ENCODE data around the gene AZIN2. TPM values are rescaled to one million over a fixed set of nuclear protein-coding genes. Genes with fewer than 3 reads are reported as not detected.
"Not testable (repeated sequence)": the region's sequence is repeated elsewhere in the genome, so short reads cannot be mapped to it uniquely, and the experiment has no call there.

The AZIN2 gene
- total RNA-seq (ENCODE audit: insufficient read depth, low replicate concordance), result 4.6 TPM

DNA sequence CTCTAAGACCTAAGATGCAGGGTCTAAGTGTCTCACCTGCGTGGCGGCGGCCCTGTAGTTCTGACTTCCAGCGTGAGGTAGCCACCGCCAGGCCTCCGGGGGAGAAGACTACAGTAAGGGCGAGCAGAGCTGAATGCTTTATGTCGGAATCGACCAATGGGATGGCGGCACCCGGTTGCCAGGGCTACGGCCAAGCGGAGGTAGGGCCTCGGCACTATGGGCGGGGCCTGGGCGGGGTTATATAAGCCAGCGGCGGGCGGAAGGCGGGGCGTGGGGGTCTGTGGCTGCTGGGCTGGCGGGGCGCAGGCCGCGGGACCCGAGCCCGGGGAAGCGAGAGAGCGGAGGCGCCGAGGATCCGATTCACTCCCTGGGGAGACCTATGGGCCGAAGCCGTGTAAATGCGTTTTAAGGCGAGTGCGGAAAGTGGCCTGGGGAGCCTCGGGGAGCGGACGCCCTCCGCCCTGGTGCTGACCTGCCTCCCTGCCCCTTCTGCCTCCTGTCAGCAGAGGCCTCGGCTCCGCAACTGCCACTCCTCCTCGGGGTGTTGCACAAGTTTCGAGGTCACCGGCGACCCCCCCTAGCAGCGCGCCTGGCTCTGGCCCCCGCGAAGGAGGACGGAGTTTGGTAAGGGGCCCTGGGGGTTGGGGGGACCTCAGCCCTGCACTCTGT, at the start of gene AZIN2:
Gene AZIN2 (plus strand): TSS at position 269 of the 669 bp plus-strand sequence. CDS start 1,097 bp downstream, outside the sequence.
- DNase-seq (ENCODE audit: low spot score), result peak; percentile 97

DNA sequence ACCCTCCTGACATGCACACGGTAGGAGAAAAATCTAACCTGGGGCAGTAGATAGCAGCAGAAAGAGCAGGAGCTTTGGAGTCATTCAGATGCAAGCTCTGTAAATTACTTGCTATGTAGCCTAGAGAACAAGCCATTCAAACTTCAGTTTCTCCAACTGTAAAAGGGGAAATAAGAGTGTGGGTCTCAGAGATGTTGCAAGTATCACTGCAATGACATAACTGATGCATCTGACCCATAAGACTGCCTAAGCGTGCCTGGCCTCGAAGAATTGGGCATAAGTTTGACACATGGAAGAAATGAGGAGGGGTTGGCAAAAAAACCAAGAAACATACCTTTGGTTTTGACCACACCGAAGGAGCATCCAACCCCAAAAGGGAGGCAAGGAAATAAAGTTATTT, 49.4 kb upstream of the AZIN2 start:
- no peak for DNase-seq (ENCODE audit: low spot score)

- DNase-seq (ENCODE audit: low spot score), result no peak
These were observed 48.7 kb upstream of the AZIN2 start for GRCh38 chr1:33032126-33032869.

DNA sequence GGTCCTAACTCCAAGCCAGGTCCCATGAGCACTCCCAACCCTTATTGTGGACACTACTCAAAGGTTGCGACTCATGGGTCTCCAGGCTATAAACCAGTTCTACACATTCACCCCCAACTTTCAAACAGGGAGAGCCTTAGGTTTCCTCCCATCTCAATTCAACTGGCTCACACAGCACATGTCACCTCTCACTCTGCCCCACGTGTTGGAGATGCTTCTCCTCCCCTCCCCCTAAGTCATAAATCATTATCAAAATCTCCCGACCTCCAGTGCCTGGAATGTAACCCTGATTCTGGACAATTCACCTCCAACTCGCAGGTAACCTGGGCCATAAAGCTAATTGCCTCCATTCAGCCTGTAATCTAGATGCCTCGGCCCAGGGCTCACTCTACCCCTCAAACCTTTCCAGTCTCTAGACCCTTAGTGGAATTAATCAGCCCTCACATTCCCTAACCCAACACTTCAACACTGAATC, 44.9 kb upstream of the AZIN2 start:
- no peak for DNase-seq (ENCODE audit: low spot score)

- peak; percentile 99 for DNase-seq (ENCODE audit: low spot score)
These were observed 44.1 kb upstream of the AZIN2 start, which contains the start of gene AK2 for GRCh38 chr1:33036526-33037503. Gene AK2 (minus strand): TSS chr1:33036883. CDS start chr1:33036828, 55 bp downstream.

- DNase-seq (ENCODE audit: low spot score), result no peak
These were observed 41.1 kb upstream of the AZIN2 start for GRCh38 chr1:33039840-33040239.

DNA sequence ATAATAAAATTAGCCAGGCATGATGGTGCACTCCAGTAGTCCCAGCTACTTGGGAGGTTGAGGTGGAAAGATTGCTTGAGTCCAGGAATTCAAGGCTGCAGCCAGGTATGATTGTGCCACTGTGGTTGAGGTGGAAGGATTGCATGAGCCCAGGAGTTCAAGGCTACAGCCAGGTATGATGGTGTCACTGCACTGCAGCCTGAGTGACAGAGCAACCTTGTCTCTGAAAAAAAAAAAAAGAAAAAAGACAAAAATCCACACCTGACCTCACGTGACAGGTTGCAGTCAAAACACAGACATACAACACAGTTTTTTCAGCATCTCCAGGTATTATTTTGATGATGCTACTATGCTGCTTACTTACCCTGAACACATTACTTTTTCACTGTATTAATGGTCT, 39.9 kb upstream of the AZIN2 start:
- DNase-seq (ENCODE audit: low spot score), result no peak

GRCh38 chr1:33042831-33043230, 38.1 kb upstream of the AZIN2 start:
- no peak for DNase-seq (ENCODE audit: low spot score)

DNA sequence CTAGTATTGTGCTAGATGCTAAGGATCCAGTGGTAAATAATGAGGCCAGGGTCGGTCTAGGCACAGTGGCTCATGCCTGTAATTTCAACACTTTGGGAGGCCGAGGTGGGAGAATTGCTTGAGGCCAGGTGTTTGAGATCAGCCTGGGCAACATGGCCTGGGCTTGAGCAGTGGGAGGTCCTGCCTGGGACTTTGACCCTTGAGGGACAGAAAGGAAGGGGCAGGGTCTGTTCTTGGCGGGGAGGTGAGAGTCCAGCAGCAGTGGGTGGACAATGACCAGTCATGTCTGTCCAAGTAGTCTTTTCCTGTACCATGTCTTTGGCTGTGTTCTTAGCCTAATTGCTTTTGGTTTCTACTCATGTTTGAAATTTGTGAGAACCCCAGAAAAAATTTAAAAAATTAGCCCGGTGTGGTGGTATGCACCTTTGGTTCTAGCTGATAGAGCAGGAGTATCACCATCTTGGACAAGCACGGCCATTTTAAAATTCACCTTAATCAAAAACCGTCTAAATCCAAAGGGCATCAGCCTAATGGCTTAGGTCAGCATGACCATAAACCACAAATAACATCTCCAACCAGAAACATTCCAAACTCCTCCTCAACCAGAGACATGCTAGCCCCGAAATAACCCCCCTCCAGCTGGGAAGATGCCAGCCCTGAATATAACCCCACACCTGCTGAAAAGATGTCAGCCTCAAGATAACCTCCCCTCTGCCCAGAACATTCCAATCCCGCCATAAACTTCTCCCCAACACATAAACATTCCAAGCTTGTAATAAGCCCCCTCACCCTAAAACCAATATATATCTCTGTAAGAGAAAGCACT, 37.5 kb upstream of the AZIN2 start:
- no peak for DNase-seq (ENCODE audit: low spot score)

- no peak for DNase-seq (ENCODE audit: low spot score)
These were observed 35.7 kb upstream of the AZIN2 start for GRCh38 chr1:33045246-33045645.

DNA sequence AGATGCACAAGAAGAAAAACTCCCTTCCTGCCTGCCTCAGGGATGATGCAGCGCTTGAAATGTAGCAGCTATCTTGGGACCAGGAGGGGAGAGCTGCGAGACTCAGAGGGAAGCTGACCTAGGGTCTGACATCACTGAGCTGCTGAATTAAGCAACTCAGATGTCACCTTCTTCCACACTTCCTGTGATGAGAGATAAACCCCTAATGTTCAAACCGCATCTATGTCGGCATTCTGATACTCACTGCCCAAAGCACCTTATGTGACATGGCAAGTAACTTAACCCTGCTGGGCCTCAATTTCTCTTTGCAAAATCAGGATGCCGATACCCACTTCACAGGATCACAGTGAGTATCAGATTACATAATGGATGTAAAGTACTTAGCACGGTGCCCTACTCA, 35.1 kb upstream of the AZIN2 start:
- no peak for DNase-seq (ENCODE audit: low spot score)

- DNase-seq (ENCODE audit: low spot score), result not testable (repeated sequence)
These were observed 34.7 kb upstream of the AZIN2 start for GRCh38 chr1:33046234-33046633.

GRCh38 chr1:33047290-33047689, 33.7 kb upstream of the AZIN2 start:
- no peak for DNase-seq (ENCODE audit: low spot score)

- no peak for DNase-seq (ENCODE audit: low spot score)
These were observed 33.1 kb upstream of the AZIN2 start for GRCh38 chr1:33047839-33048305.

DNA sequence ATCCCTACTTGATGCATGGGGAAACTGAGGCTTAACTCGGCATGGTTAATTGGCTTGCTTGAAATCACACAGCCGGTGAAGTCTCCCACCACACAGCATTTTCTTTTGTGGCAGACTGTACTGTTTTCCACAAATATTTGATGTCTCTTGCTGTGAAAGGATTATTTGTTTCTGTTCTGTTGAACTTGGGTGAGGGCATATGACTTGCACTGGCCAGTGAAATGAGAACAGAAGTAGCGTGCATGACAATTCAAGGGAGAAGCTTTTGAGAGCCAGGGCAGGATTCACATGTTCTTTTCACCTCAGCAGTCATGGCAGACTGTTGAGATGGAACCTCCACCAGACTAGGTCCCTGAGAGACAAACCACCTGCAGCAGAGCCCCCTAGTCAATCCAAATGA, 32.5 kb upstream of the AZIN2 start:
- no peak for DNase-seq (ENCODE audit: low spot score)

DNA sequence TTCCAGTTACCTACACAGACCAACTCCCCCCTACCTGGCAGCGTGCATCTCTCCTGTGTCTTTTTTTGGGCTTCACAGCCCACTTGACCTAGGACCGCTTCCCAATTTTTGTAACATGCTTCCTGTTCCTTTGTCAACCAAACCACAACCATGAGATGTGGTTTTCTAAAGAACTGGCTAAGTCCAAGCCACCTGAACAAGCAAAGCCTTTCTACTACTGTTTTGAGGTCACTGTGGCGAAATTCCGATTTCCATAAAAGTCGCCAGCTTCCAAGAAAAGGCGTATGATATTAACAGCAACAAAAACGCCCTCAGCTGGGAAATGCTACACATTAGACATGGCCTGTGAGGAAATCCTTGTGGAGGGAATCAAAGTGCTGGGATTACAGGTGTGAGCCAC, 31.6 kb upstream of the AZIN2 start:
- no peak for DNase-seq (ENCODE audit: low spot score)

GRCh38 chr1:33050221-33051076, 30.5 kb upstream of the AZIN2 start:
- no peak for DNase-seq (ENCODE audit: low spot score)

DNA sequence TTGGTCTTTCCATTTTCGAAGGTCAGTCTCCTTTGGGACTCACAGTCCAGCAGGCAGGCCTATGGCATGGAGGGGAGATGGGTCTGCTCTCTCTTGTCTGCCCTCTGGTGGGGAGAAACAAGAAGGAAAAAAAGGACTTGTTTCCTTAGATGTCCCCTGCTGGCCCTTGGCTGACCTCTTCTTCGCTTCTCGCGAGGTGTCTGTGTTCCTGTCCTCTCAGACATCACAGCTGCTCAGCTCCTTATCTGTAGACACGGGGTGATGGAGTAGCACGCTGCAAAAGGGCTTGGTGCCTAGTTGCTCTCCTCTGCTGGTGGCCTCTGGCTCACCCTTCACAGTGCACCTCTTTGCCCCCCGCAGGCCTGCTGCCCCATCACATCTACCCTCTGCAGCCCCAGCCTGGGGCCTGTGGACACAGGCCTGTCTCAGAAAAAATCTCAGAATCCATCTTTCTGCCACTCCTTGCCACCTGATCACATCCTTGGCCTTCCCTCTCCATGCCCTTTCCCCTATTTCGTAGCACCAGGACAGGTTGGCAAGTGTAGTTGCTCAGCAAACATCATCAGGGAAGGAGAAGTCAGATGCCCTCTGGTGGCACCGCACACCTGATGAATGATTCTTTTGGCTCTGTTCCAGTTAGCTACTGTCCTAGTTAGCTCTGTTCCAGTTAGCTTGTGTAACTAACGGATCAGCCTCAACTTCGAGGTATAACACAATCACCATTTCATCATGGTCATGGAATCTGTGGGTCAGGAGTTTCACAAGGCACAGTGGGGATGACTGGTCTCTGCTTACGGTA, 25.5 kb upstream of the AZIN2 start:
- DNase-seq (ENCODE audit: low spot score), result peak; percentile 80

DNA sequence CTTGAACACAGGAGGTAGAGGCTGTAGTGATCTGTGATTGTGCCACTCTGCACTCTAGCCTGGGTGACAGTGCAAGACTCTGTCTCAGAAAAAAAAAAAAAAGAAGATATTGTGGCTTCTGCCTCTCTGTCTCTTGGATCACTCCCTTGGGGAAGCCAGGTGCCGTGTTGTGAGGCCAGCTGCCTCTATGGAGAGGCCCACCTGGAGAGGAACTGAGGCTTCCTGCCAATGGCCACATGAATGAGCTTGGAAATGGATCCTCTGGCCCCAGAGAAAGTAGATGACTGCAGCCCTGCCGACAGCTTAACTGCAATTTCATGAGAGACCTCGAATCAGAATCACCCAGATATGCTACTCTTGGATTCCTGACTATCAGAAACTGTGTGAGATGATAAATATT, 24.5 kb upstream of the AZIN2 start:
- DNase-seq (ENCODE audit: low spot score), result no peak

Data from umbilical cord (tissue), 2 donors.